ENCODE measurements around the gene PSMB3.

PSMB3 gene

GRCh38 chr17:38709864-38710603 lies 42.5 kb upstream of the PSMB3 start:
- peaks cover 15% of the 10 kb centered on the region for H3K4me1 ChIP-seq (ENCODE audit: control insufficient read depth, insufficient read depth, low read length)
- no peak overlapping the region for H3K4me3 ChIP-seq (ENCODE audit: low read length)
- peaks cover 25% of the 10 kb centered on the region for H3K36me3 ChIP-seq (ENCODE audit: control insufficient read depth, insufficient read depth, low read length)
- H3K9me3 ChIP-seq (ENCODE audit: control insufficient read depth, low read length): no peaks in the 10 kb centered on the region
- no peaks in the 10 kb centered on the region for H3K27me3 ChIP-seq (ENCODE audit: control insufficient read depth, insufficient read depth, low read length)
- H3K9ac ChIP-seq (ENCODE audit: low read length): no peak overlapping the region

- H3K4me3 ChIP-seq (ENCODE audit: low read length): no peak overlapping the region
- no peaks in the 10 kb centered on the region for H3K9me3 ChIP-seq (ENCODE audit: control insufficient read depth, low read length)
- H3K36me3 ChIP-seq (ENCODE audit: control insufficient read depth, insufficient read depth, low read length): peaks cover 25% of the 10 kb centered on the region
- H3K27me3 ChIP-seq (ENCODE audit: control insufficient read depth, insufficient read depth, low read length): no peaks in the 10 kb centered on the region
- H3K4me1 ChIP-seq (ENCODE audit: control insufficient read depth, insufficient read depth, low read length): peaks cover 15% of the 10 kb centered on the region
- H3K9ac ChIP-seq (ENCODE audit: low read length): no peak overlapping the region
Observed at GRCh38 chr17:38710604-38710962, 42.0 kb upstream of the PSMB3 start.

DNA sequence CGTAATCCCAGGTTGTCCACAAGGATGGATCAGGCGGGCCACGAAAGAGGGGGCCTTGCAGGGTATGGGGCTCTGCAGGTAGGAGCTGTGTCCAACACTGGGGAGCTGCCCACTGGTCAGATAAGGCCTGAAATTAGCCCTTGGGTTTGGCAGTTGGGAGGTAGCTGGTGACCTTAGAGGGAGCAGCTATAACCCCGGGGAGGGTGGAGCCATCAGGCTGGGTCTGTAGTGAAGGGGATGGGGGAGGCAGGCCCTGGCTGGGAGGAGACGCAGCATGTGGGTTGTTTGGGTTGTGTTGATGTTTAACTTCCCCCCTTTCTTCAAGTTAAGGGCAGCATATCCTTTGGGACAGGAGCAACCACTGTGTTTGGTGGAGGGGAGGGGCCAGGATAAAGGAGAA lies 41.6 kb upstream of the PSMB3 start:
- Histone ChIP-seq H3K9me3 (ENCODE audit: control insufficient read depth, low read length) (no peaks in the 10 kb centered on the region), H3K4me3 (ENCODE audit: low read length) (no peak overlapping the region), H3K36me3 (ENCODE audit: control insufficient read depth, insufficient read depth, low read length) (peaks cover 25% of the 10 kb centered on the region), H3K9ac (ENCODE audit: low read length) (no peak overlapping the region), H3K27me3 (ENCODE audit: control insufficient read depth, insufficient read depth, low read length) (no peaks in the 10 kb centered on the region), H3K4me1 (ENCODE audit: control insufficient read depth, insufficient read depth, low read length) (peaks cover 15% of the 10 kb centered on the region)

GRCh38 chr17:38711792-38712571 lies 40.6 kb upstream of the PSMB3 start:
- Histone ChIP-seq H3K9me3 (ENCODE audit: control insufficient read depth, low read length) (no peaks in the 10 kb centered on the region), H3K27me3 (ENCODE audit: control insufficient read depth, insufficient read depth, low read length) (no peaks in the 10 kb centered on the region), H3K4me1 (ENCODE audit: control insufficient read depth, insufficient read depth, low read length) (peaks cover 7% of the 10 kb centered on the region), H3K4me3 (ENCODE audit: low read length) (no peak overlapping the region), H3K36me3 (ENCODE audit: control insufficient read depth, insufficient read depth, low read length) (peaks cover 28% of the 10 kb centered on the region), H3K9ac (ENCODE audit: low read length) (no peak overlapping the region)

DNA sequence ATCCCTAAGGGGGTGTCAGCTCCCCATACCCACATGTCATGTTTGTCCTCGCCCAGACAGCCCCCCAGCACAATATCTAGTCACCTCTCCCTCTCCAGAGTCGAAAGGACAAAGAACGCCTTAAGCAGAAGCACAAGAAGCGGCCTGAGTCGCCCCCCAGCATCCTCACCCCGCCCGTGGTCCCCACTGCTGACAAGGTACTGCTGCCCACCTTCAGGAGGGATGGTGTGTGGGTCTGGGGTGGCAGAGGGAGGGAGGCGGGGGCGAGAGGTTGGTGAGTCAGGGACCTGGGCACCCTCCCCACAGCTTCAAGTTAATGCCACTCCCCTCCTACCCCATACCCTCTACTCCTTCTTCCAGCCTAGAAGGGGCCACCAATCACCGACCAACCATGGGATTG lies 39.9 kb upstream of the PSMB3 start:
- H3K9me3 ChIP-seq (ENCODE audit: control insufficient read depth, low read length): no peaks in the 10 kb centered on the region
- peaks cover 6% of the 10 kb centered on the region for H3K4me1 ChIP-seq (ENCODE audit: control insufficient read depth, insufficient read depth, low read length)
- H3K9ac ChIP-seq (ENCODE audit: low read length): no peak overlapping the region
- H3K4me3 ChIP-seq (ENCODE audit: low read length): no peak overlapping the region
- H3K27me3 ChIP-seq (ENCODE audit: control insufficient read depth, insufficient read depth, low read length): no peaks in the 10 kb centered on the region
- H3K36me3 ChIP-seq (ENCODE audit: control insufficient read depth, insufficient read depth, low read length): peaks cover 29% of the 10 kb centered on the region

GRCh38 chr17:38713456-38714075 lies 39.0 kb upstream of the PSMB3 start:
- Histone ChIP-seq H3K9me3 (ENCODE audit: control insufficient read depth, low read length) (no peaks in the 10 kb centered on the region), H3K9ac (ENCODE audit: low read length) (no peak overlapping the region), H3K27me3 (ENCODE audit: control insufficient read depth, insufficient read depth, low read length) (no peaks in the 10 kb centered on the region), H3K4me3 (ENCODE audit: low read length) (no peak overlapping the region), H3K36me3 (ENCODE audit: control insufficient read depth, insufficient read depth, low read length) (peaks cover 29% of the 10 kb centered on the region), H3K4me1 (ENCODE audit: control insufficient read depth, insufficient read depth, low read length) (peaks cover 3% of the 10 kb centered on the region)

DNA sequence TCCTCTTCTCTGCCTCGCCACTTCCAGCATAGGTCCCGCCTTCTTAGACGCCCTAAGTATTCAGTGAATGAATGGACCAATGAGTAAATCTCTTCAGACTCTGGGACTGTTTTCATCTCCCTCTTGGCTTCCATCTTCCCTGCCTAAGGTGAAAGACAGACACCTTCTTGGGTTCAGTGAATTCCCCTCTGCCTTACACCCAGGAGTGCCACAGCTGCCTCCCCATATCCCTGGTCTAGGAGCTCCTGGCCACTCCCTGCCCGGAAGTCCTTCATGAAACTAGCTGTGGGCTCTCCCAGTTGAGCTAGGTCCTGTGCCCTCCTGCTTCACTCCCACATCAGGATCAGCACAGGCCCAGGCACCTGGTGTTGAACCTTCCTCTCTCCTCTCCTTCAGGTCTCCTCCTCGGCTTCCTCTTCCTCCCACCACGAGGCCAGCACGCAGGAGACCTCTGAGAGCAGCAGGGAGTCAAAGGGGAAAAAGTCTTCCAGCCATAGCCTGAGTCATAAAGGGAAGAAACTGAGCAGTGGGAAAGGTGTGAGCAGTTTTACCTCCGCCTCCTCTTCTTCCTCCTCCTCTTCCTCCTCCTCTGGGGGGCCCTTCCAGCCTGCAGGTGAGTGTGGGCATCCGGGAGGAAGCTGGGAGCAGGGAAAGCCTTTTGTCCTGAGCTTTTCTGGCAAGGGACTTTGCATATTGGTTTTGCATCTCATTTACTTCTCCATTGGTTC lies 37.2 kb upstream of the PSMB3 start:
- H3K9me3 ChIP-seq (ENCODE audit: control insufficient read depth, low read length): no peaks in the 10 kb centered on the region

DNA sequence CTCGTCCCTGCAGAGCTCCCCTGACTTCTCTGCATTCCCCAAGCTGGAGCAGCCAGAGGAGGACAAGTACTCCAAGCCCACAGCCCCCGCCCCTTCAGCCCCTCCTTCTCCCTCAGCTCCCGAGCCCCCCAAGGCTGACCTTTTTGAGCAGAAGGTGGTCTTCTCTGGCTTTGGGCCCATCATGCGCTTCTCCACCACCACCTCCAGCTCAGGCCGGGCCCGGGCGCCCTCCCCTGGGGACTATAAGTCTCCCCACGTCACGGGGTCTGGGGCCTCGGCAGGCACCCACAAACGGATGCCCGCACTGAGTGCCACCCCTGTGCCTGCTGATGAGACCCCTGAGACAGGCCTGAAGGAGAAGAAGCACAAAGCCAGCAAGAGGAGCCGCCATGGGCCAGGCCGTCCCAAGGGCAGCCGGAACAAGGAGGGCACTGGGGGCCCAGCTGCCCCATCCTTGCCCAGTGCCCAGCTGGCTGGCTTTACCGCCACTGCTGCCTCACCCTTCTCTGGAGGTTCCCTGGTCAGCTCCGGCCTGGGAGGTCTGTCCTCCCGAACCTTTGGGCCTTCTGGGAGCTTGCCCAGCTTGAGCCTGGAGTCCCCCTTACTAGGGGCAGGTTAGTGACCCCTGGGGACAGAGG lies 36.1 kb upstream of the PSMB3 start:
- H3K4me3 ChIP-seq (ENCODE audit: low read length): no peak overlapping the region
- H3K9me3 ChIP-seq (ENCODE audit: control insufficient read depth, low read length): no peaks in the 10 kb centered on the region
- H3K27me3 ChIP-seq (ENCODE audit: control insufficient read depth, insufficient read depth, low read length): no peaks in the 10 kb centered on the region
- peaks cover 9% of the 10 kb centered on the region for H3K4me1 ChIP-seq (ENCODE audit: control insufficient read depth, insufficient read depth, low read length)
- peaks cover 30% of the 10 kb centered on the region for H3K36me3 ChIP-seq (ENCODE audit: control insufficient read depth, insufficient read depth, low read length)
- no peak overlapping the region for H3K9ac ChIP-seq (ENCODE audit: low read length)

More for the DNA sequence above, 37.2 kb upstream of the PSMB3 start:
- Histone ChIP-seq H3K4me1 (ENCODE audit: control insufficient read depth, insufficient read depth, low read length) (peaks cover 9% of the 10 kb centered on the region), H3K4me3 (ENCODE audit: low read length) (no peak overlapping the region), H3K36me3 (ENCODE audit: control insufficient read depth, insufficient read depth, low read length) (peaks cover 26% of the 10 kb centered on the region), H3K9ac (ENCODE audit: low read length) (no peak overlapping the region), H3K27me3 (ENCODE audit: control insufficient read depth, insufficient read depth, low read length) (no peaks in the 10 kb centered on the region)

- H3K36me3 ChIP-seq (ENCODE audit: control insufficient read depth, insufficient read depth, low read length): peaks cover 27% of the 10 kb centered on the region
- no peak overlapping the region for H3K9ac ChIP-seq (ENCODE audit: low read length)
- no peaks in the 10 kb centered on the region for H3K27me3 ChIP-seq (ENCODE audit: control insufficient read depth, insufficient read depth, low read length)
- no peaks in the 10 kb centered on the region for H3K9me3 ChIP-seq (ENCODE audit: control insufficient read depth, low read length)
- no peak overlapping the region for H3K4me3 ChIP-seq (ENCODE audit: low read length)
- peaks cover 9% of the 10 kb centered on the region for H3K4me1 ChIP-seq (ENCODE audit: control insufficient read depth, insufficient read depth, low read length)
Observed at GRCh38 chr17:38717139-38717745, 35.3 kb upstream of the PSMB3 start.

GRCh38 chr17:38719289-38719942 lies 33.1 kb upstream of the PSMB3 start:
- H3K4me3 ChIP-seq (ENCODE audit: low read length): no peak overlapping the region
- H3K36me3 ChIP-seq (ENCODE audit: control insufficient read depth, insufficient read depth, low read length): peaks cover 16% of the 10 kb centered on the region
- H3K9ac ChIP-seq (ENCODE audit: low read length): no peak overlapping the region
- no peaks in the 10 kb centered on the region for H3K9me3 ChIP-seq (ENCODE audit: control insufficient read depth, low read length)
- H3K27me3 ChIP-seq (ENCODE audit: control insufficient read depth, insufficient read depth, low read length): no peaks in the 10 kb centered on the region
- peaks cover 13% of the 10 kb centered on the region for H3K4me1 ChIP-seq (ENCODE audit: control insufficient read depth, insufficient read depth, low read length)

All from mucosa of stomach (tissue), 1 donor.